Measurements from ENCODE around the gene SPTBN2. TPM values are rescaled to one million over a fixed set of nuclear protein-coding genes. Genes with fewer than 3 reads are reported as not detected.

Gene SPTBN2
- total RNA-seq, 1 experiment from 2014 or later = 40.7 TPM

GRCh38 chr11:66707486-66707885 lies 21.5 kb downstream of the SPTBN2 start:
- ChIA-PET CTCF (interaction anchor here (0.7 to 1.4 kb wide), 3 partner anchors 12 to 145 kb away, joined by 3 to 4 read pairs (median 3); no protein-coding TSS in a partner anchor), POLR2A (no interaction called here)
- Mint-ChIP-seq H3K4me1 (no peaks in the 10 kb centered on the region), H3K27me3 (ENCODE audit: low read depth) (no peaks in the 10 kb centered on the region), H3K9me3 (no peaks in the 10 kb centered on the region), H3K27ac (no peak overlapping the region), H3K4me3 (no peak overlapping the region), H3K36me3 (peaks cover 32% of the 10 kb centered on the region)
- TF ChIP-seq KAT7 (CRISPR knock-in tag; IDR thresholded peaks at IDR 0.05; ENCODE audit: borderline replicate concordance) (no peak), ZNF423 (CRISPR knock-in tag; IDR thresholded peaks at IDR 0.05) (no peak), MXD4 (CRISPR knock-in tag; IDR thresholded peaks at IDR 0.05; ENCODE audit: borderline replicate concordance) (no peak), RORB (CRISPR knock-in tag; IDR thresholded peaks at IDR 0.05) (no peak), HMGA2 (CRISPR knock-in tag; IDR thresholded peaks at IDR 0.05) (no peak), ZNF671 (CRISPR knock-in tag; IDR thresholded peaks at IDR 0.05) (no peak), CREB1 (CRISPR knock-in tag; IDR thresholded peaks at IDR 0.05) (no peak), MAX (CRISPR knock-in tag; IDR thresholded peaks at IDR 0.05) (no peak), ZNF219 (CRISPR knock-in tag; IDR thresholded peaks at IDR 0.05; ENCODE audit: borderline replicate concordance) (no peak), ZNF396 (CRISPR knock-in tag; IDR thresholded peaks at IDR 0.05; ENCODE audit: borderline replicate concordance) (no peak), FOXJ3 (CRISPR knock-in tag; IDR thresholded peaks at IDR 0.05; ENCODE audit: borderline replicate concordance) (no peak), CREM (CRISPR knock-in tag; IDR thresholded peaks at IDR 0.05) (no peak), GABPB1 (CRISPR knock-in tag; IDR thresholded peaks at IDR 0.05) (no peak), NFYB (CRISPR knock-in tag; conservative IDR thresholded peaks at IDR 0.05; ENCODE audit: low read depth) (no peak)
- TF ChIP-seq, protein P1, sequence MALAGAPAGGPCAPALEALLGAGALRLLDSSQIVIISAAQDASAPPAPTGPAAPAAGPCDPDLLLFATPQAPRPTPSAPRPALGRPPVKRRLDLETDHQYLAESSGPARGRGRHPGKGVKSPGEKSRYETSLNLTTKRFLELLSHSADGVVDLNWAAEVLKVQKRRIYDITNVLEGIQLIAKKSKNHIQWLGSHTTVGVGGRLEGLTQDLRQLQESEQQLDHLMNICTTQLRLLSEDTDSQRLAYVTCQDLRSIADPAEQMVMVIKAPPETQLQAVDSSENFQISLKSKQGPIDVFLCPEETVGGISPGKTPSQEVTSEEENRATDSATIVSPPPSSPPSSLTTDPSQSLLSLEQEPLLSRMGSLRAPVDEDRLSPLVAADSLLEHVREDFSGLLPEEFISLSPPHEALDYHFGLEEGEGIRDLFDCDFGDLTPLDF (CRISPR knock-in tag; IDR thresholded peaks at IDR 0.05) = no peak
- TF ChIP-seq, protein P2, sequence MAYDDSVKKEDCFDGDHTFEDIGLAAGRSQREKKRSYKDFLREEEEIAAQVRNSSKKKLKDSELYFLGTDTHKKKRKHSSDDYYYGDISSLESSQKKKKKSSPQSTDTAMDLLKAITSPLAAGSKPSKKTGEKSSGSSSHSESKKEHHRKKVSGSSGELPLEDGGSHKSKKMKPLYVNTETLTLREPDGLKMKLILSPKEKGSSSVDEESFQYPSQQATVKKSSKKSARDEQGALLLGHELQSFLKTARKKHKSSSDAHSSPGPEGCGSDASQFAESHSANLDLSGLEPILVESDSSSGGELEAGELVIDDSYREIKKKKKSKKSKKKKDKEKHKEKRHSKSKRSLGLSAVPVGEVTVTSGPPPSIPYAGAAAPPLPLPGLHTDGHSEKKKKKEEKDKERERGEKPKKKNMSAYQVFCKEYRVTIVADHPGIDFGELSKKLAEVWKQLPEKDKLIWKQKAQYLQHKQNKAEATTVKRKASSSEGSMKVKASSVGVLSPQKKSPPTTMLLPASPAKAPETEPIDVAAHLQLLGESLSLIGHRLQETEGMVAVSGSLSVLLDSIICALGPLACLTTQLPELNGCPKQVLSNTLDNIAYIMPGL (CRISPR knock-in tag; IDR thresholded peaks at IDR 0.05) = no peak
- ATAC-seq = no peak
- no peak for DNase-seq (ENCODE audit: low spot score)

DNA sequence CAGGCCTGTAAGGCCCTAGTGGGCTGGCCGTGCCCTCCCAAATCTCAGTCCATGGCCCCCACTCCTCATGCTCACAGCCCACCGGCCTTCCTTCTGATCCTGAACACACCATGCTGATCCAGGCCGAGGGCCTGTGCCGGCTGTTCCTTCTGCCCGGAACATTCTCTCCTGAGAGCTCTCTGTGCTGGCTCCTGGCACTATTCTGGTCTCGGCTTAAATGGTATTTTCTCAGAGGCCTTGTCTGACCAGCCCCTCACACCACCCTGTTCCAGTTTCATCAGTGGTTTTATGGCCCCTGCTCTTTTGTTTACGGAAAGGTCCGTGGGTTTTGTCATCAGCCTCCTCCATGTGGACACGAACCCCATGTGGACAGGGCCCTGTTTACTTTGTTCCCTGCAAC lies 22.0 kb downstream of the SPTBN2 start:
- TF ChIP-seq PRDM15 (CRISPR knock-in tag; IDR thresholded peaks at IDR 0.05) (no peak), JUN (CRISPR knock-in tag; IDR thresholded peaks at IDR 0.05) (no peak), ATF6 (CRISPR knock-in tag; IDR thresholded peaks at IDR 0.05) (no peak), TCF7 (CRISPR knock-in tag; IDR thresholded peaks at IDR 0.05; ENCODE audit: low read depth) (no peak), ZNF232 (CRISPR knock-in tag; IDR thresholded peaks at IDR 0.05) (no peak), OVOL2 (CRISPR knock-in tag; IDR thresholded peaks at IDR 0.05; ENCODE audit: borderline replicate concordance) (no peak), GABPB1 (CRISPR knock-in tag; IDR thresholded peaks at IDR 0.05) (no peak), CREB1 (CRISPR knock-in tag; IDR thresholded peaks at IDR 0.05) (no peak), CREM (CRISPR knock-in tag; IDR thresholded peaks at IDR 0.05) (no peak), NR2C2 (CRISPR knock-in tag; IDR thresholded peaks at IDR 0.05) (no peak), JAZF1 (CRISPR knock-in tag; IDR thresholded peaks at IDR 0.05) (no peak)
- Mint-ChIP-seq H3K27ac (no peak overlapping the region), H3K27me3 (ENCODE audit: low read depth) (no peaks in the 10 kb centered on the region), H3K9me3 (no peaks in the 10 kb centered on the region), H3K4me3 (no peak overlapping the region), H3K4me1 (no peaks in the 10 kb centered on the region), H3K36me3 (peaks cover 32% of the 10 kb centered on the region)
- POLR2A ChIA-PET = no interaction called here
- CTCF ChIA-PET = interaction anchor here (1.3 to 1.4 kb wide), 2 partner anchors 12 to 128 kb away, joined by 3 to 4 read pairs; no protein-coding TSS in a partner anchor
- ATAC-seq (no peak), DNase-seq (ENCODE audit: low spot score) (no peak)

Data from WTC11 (cell line).